CD4-positive, alpha-beta T cell (primary cell): ENCODE measurements around the gene SYTL2. TPM values are rescaled to one million over a fixed set of nuclear protein-coding genes. Genes with fewer than 3 reads are reported as not detected.
"Not testable (repeated sequence)": the region's sequence is repeated elsewhere in the genome, so short reads cannot be mapped to it uniquely, and the experiment has no call there.

Experiments used
- ATAC-seq: fragments of 200-7000 bp; cut with Tn5 transposase; one replicate; pipeline ENCODE4 v1.10.0; 2022; ENCODE audit warnings: mild to moderate bottlenecking; ENCODE audit not compliant: poor library complexity
- CTCF ChIA-PET: fragments of 350-600 bp; sonication (Branson Sonifier 250); formaldehyde crosslinking; loops from one replicate; lab custom pipeline; 2021; ENCODE audit warnings: antibody characterized with exemption, inconsistent platforms; lab: Charles Lee
- POLR2A ChIA-PET: fragments of 350-600 bp; sonication (Branson Sonifier 250); formaldehyde crosslinking; loops from one replicate; lab custom pipeline; 2021; ENCODE audit warnings: antibody characterized with exemption, inconsistent platforms; lab: Charles Lee
- DNase-seq, 14 experiments: peaks; one replicate each; pipeline ENCODE4 v3.0.0-alpha.2; 2013 to 2020; ENCODE audit warnings: mixed read lengths in 2 of 14
- H3K27ac ChIP-seq, 2 donors: one replicate each; pipeline versions ENCODE4 v1.5.1 to v1.7.0; 2013; ENCODE audit warnings: low read length in 2 of 2, low read depth in 1 of 2, mild to moderate bottlenecking in 1 of 2
- H3K27me3 ChIP-seq, 2 experiments: 1 replicate in 1 of 2; 2 replicates in 1 of 2; pipeline versions ENCODE4 v1.6.1 to v1.7.0; 2013; ENCODE audit warnings: low read length in 2 of 2, control low read depth in 1 of 2, mild to moderate bottlenecking in 1 of 2, moderate library complexity in 1 of 2; ENCODE audit not compliant: insufficient read depth in 2 of 2, control insufficient read depth in 1 of 2
- H3K36me3 ChIP-seq: one replicate; pipeline ENCODE4 v1.6.1; 2013; ENCODE audit warnings: low read length, control low read depth; ENCODE audit not compliant: insufficient read depth
- H3K4me1 ChIP-seq: one replicate; pipeline ENCODE4 v1.6.1; 2013; ENCODE audit warnings: low read length, control low read depth; ENCODE audit not compliant: insufficient read depth
- H3K4me3 ChIP-seq: one replicate; pipeline ENCODE4 v1.5.1; 2013; ENCODE audit warnings: mild to moderate bottlenecking, low read length, moderate library complexity
- H3K9me3 ChIP-seq, 2 experiments: 1 replicate in 1 of 2; 2 replicates in 1 of 2; pipeline versions ENCODE4 v1.6.1 to v1.7.0; 2013; ENCODE audit warnings: low read length in 2 of 2, mild to moderate bottlenecking in 2 of 2, control low read depth in 1 of 2, moderate library complexity in 1 of 2; ENCODE audit not compliant: control insufficient read depth in 1 of 2, insufficient read depth in 1 of 2
- H3K27ac Mint-ChIP-seq: one replicate; pipeline ENCODE4 v1.8.0; 2020; ENCODE audit warnings: mixed read lengths
- H3K27me3 Mint-ChIP-seq: one replicate; pipeline ENCODE4 v1.8.0; 2021; ENCODE audit warnings: mixed read lengths
- H3K36me3 Mint-ChIP-seq: one replicate; pipeline ENCODE4 v1.8.0; 2021; ENCODE audit warnings: low read depth, mixed read lengths
- H3K4me1 Mint-ChIP-seq: one replicate; pipeline ENCODE4 v1.8.0; 2021; ENCODE audit warnings: low read depth, mixed read lengths
- H3K4me3 Mint-ChIP-seq: one replicate; pipeline ENCODE4 v1.8.0; 2020; ENCODE audit warnings: mild to moderate bottlenecking, mixed read lengths
- H3K9me3 Mint-ChIP-seq: one replicate; pipeline ENCODE4 v1.8.0; 2020; ENCODE audit warnings: mixed read lengths
- CTCF ChIP-seq: fragments of 200-600 bp; IDR thresholded peaks from one replicate; pipeline ENCODE4 v1.8.0; 2022; ENCODE audit warnings: antibody characterized with exemption, mild to moderate bottlenecking
- intact Hi-C, 2 experiments: fragments of 100-400 bp; cut with DNase I in 1 of 2; cut with micrococcal nuclease in 1 of 2; formaldehyde crosslinking; loops; one replicate each; pipeline versions ENCODE4 v1.15.1 to v1.9.0; 2023 to 2025; cut with DNase I, micrococcal nuclease
- total RNA-seq, 174 experiments: library from RNA in 2 of 174; stranded (reverse) in 2 of 174; gene quantifications; one replicate each; pipeline ENCODE4 v1.2.3 and lab custom pipeline; 2021 to 2026

Gene SYTL2
- total RNA-seq, 2 experiments from 2014 or later, result 35.4 to 36.7 TPM

- no peaks in the 10 kb centered on the region for H3K27me3 ChIP-seq
- ChIA-PET POLR2A (no interaction called here), CTCF (no interaction called here)
- H3K4me3 Mint-ChIP-seq, result no peak overlapping the region
- no peak overlapping the region for H3K27ac Mint-ChIP-seq
- no peaks in the 10 kb centered on the region for H3K36me3 Mint-ChIP-seq
- no peaks in the 10 kb centered on the region for H3K4me1 ChIP-seq
- H3K4me1 Mint-ChIP-seq, result no peaks in the 10 kb centered on the region
- ATAC-seq (no peak), DNase-seq (no peak)
- H3K4me3 ChIP-seq, result no peak overlapping the region
- H3K36me3 ChIP-seq, result no peaks in the 10 kb centered on the region
- intact Hi-C loops, result no loop called here
- no peaks in the 10 kb centered on the region for H3K9me3 ChIP-seq
- no peaks in the 10 kb centered on the region for H3K9me3 Mint-ChIP-seq
- H3K27me3 Mint-ChIP-seq, result no peaks in the 10 kb centered on the region
- no peak for TF ChIP-seq CTCF
- H3K27ac ChIP-seq, result no peak overlapping the region
Observed at GRCh38 chr11:85673393-85673792, 137.5 kb downstream of the SYTL2 start.

- Histone ChIP-seq H3K27ac (no peak overlapping the region), H3K9me3 (no peaks in the 10 kb centered on the region), H3K4me3 (no peak overlapping the region), H3K4me1 (no peaks in the 10 kb centered on the region), H3K36me3 (no peaks in the 10 kb centered on the region), H3K27me3 (no peaks in the 10 kb centered on the region)
- intact Hi-C loops, result no loop called here
- no peaks in the 10 kb centered on the region for H3K27me3 Mint-ChIP-seq
- no peaks in the 10 kb centered on the region for H3K36me3 Mint-ChIP-seq
- ChIA-PET CTCF (no interaction called here), POLR2A (no interaction called here)
- no peaks in the 10 kb centered on the region for H3K4me1 Mint-ChIP-seq
- TF ChIP-seq CTCF, result no peak
- no peak overlapping the region for H3K27ac Mint-ChIP-seq
- no peak overlapping the region for H3K4me3 Mint-ChIP-seq
- no peaks in the 10 kb centered on the region for H3K9me3 Mint-ChIP-seq
- DNase-seq (no peak), ATAC-seq (no peak)
Observed at GRCh38 chr11:85672105-85672902, 138.6 kb downstream of the SYTL2 start.

- H3K27me3 Mint-ChIP-seq, H3K27ac ChIP-seq, H3K9me3 ChIP-seq, intact Hi-C loops, H3K27me3 ChIP-seq, ATAC-seq, CTCF ChIA-PET, H3K4me1 Mint-ChIP-seq, DNase-seq, H3K4me3 Mint-ChIP-seq, H3K4me3 ChIP-seq, H3K36me3 Mint-ChIP-seq, H3K27ac Mint-ChIP-seq, H3K9me3 Mint-ChIP-seq, H3K36me3 ChIP-seq, H3K4me1 ChIP-seq: not testable (repeated sequence)
- POLR2A ChIA-PET, result interaction anchor here (0.6 kb wide), 1 partner anchor 16 kb away, joined by 4 read pairs; no protein-coding TSS in a partner anchor
Observed at GRCh38 chr11:85670949-85671663, 139.8 kb downstream of the SYTL2 start.
